Upper lobe of left lung (tissue), 6 donors: ENCODE results near the gene DUSP12. TPM values are rescaled to one million over a fixed set of nuclear protein-coding genes. Genes with fewer than 3 reads are reported as not detected.
A peak's percentile ranks its signal among the peaks of the same experiment; 100 is the strongest.

Experiments used
- ATAC-seq, 2 donors: fragments of 200-7000 bp; cut with Tn5 transposase; one replicate each; pipeline ENCODE4 v1.9.1; 2022; ENCODE audit warnings: mild to moderate bottlenecking in 2 of 2, moderate library complexity in 2 of 2; ENCODE audit not compliant: low FRiP score in 2 of 2
- DNase-seq, 2 donors: peaks; one replicate each; pipeline ENCODE4 v3.0.0-alpha.2; 2019 to 2020
- H3K27ac ChIP-seq, 4 donors: fragments of 200-600 bp; sonication (generic); one replicate each; pipeline ENCODE4 v1.5.1; 2016 to 2019
- H3K27me3 ChIP-seq, 4 donors: fragments of 200-600 bp; sonication (generic); one replicate each; pipeline ENCODE4 v1.5.1; 2017 to 2019
- H3K36me3 ChIP-seq, 4 donors: fragments of 200-600 bp; sonication (generic); one replicate each; pipeline ENCODE4 v1.5.1; 2016 to 2019
- H3K4me1 ChIP-seq, 4 donors: fragments of 200-600 bp; sonication (generic); one replicate each; pipeline ENCODE4 v1.5.1; 2018 to 2019
- H3K4me3 ChIP-seq, 4 donors: fragments of 200-600 bp; sonication (generic); one replicate each; pipeline ENCODE4 v1.5.1; 2017 to 2019; ENCODE audit warnings: mild to moderate bottlenecking in 2 of 4, moderate library complexity in 1 of 4
- H3K9me3 ChIP-seq, 4 donors: fragments of 200-600 bp; sonication (generic); one replicate each; pipeline ENCODE4 v1.5.1; 2018 to 2019
- CTCF ChIP-seq, 6 experiments: fragments of 450-650 bp in 4 of 6; fragments of 200-600 bp in 2 of 6; sonication (generic) in 2 of 6; IDR thresholded peaks; one replicate each; pipeline ENCODE4 v1.5.1; 2016 to 2019; ENCODE audit warnings: antibody characterized with exemption in 6 of 6
- EP300 ChIP-seq, 4 donors: sonication (generic); formaldehyde crosslinking; IDR thresholded peaks; one replicate each; pipeline ENCODE4 v1.5.1; 2017; ENCODE audit warnings: antibody characterized with exemption in 4 of 4, control low read depth in 2 of 4
- POLR2A ChIP-seq, 4 donors: fragments of 450-650 bp; IDR thresholded peaks; one replicate each; pipeline ENCODE4 v1.5.1; 2016 to 2017; ENCODE audit warnings: antibody characterized with exemption in 4 of 4, mild to moderate bottlenecking in 2 of 4
- POLR2AphosphoS5 ChIP-seq, 2 donors: sonication (generic); formaldehyde crosslinking; IDR thresholded peaks; one replicate each; pipeline ENCODE4 v1.5.1; 2017; ENCODE audit warnings: antibody characterized with exemption in 2 of 2
- WGBS, 2 donors: methylation state at CpG; one replicate each; pipeline ENCODE4 v1.1.5; 2017 to 2018; 5-methylcytosine and 5-hydroxymethylcytosine counted together
- total RNA-seq, 6 donors: library from RNA; depleted of rRNA in 4 of 6; stranded (reverse); fragments of >200 nt in 4 of 6; gene quantifications; one replicate each; pipeline versions ENCODE4 v1.1.0 to v1.2.1, GENCODE V29; 2016 to 2021
- donor health status: DM: no; HTN: no; CAD: no; lungs with moderate emphysema.
- donor health status: DM: no; HTN: yes; CAD: no; lungs with severe emphysema.

Gene DUSP12
- total RNA-seq, 6 donors from 2014 or later: 4.6 to 29.0 (median 15.9) TPM

- no peaks in the 10 kb centered on the region for H3K36me3 ChIP-seq
- no peak for ATAC-seq
- H3K4me3 ChIP-seq: no peak overlapping the region
- DNase-seq: peak in 1 of 2 donors; percentile 65
- H3K9me3 ChIP-seq: no peaks in the 10 kb centered on the region
- 57 to 61% methylated on average over 6 of the region's 6 CpGs for WGBS, 2 donors
- H3K27ac ChIP-seq: no peak overlapping the region
- no peaks in the 10 kb centered on the region for H3K27me3 ChIP-seq
- peaks cover 10 to 22% (median 16%) of the 10 kb centered on the region in 4 donors for H3K4me1 ChIP-seq
- TF ChIP-seq EP300 (IDR thresholded peaks at IDR 0.05) (no peak), POLR2A (IDR thresholded peaks at IDR 0.05) (no peak), POLR2AphosphoS5 (IDR thresholded peaks at IDR 0.05) (no peak), CTCF (IDR thresholded peaks at IDR 0.05) (no peak)
These were observed 19.5 kb upstream of the DUSP12 start for GRCh38 chr1:161730050-161730564.

GRCh38 chr1:161731241-161731640 is 18.3 kb upstream of the DUSP12 start:
- H3K36me3 ChIP-seq: no peaks in the 10 kb centered on the region
- 79 to 85% methylated on average over 6 of the region's 6 CpGs for WGBS, 2 donors
- ATAC-seq (no peak), DNase-seq (no peak)
- H3K27ac ChIP-seq: no peak overlapping the region
- peaks cover 4 to 11% (median 8%) of the 10 kb centered on the region in 4 donors for H3K4me1 ChIP-seq
- H3K4me3 ChIP-seq: no peak overlapping the region
- H3K27me3 ChIP-seq: no peaks in the 10 kb centered on the region
- no peaks in the 10 kb centered on the region for H3K9me3 ChIP-seq
- TF ChIP-seq EP300 (IDR thresholded peaks at IDR 0.05) (no peak), POLR2AphosphoS5 (IDR thresholded peaks at IDR 0.05) (no peak), CTCF (IDR thresholded peaks at IDR 0.05) (no peak)

GRCh38 chr1:161731981-161732718 is 17.4 kb upstream of the DUSP12 start:
- H3K4me3 ChIP-seq: no peak overlapping the region
- DNase-seq: no peak
- TF ChIP-seq POLR2A (IDR thresholded peaks at IDR 0.05) (no peak), POLR2AphosphoS5 (IDR thresholded peaks at IDR 0.05) (no peak), EP300 (IDR thresholded peaks at IDR 0.05) (no peak), CTCF (IDR thresholded peaks at IDR 0.05) (no peak)
- H3K36me3 ChIP-seq: no peaks in the 10 kb centered on the region
- WGBS, 2 donors: 72 to 76% methylated on average over 5 of the region's 5 CpGs
- no peaks in the 10 kb centered on the region for H3K9me3 ChIP-seq
- ATAC-seq: no peak
- peaks cover 4 to 7% (median 5%) of the 10 kb centered on the region in 4 donors for H3K4me1 ChIP-seq
- no peaks in the 10 kb centered on the region for H3K27me3 ChIP-seq
- no peak overlapping the region for H3K27ac ChIP-seq

GRCh38 chr1:161733526-161733925 is 16.1 kb upstream of the DUSP12 start:
- no peak for DNase-seq
- H3K4me3 ChIP-seq: no peak overlapping the region
- H3K4me1 ChIP-seq: peaks cover 0 to 3% (median under 1%) of the 10 kb centered on the region in 4 donors
- H3K27me3 ChIP-seq: no peaks in the 10 kb centered on the region
- whole genome bisulfite sequencing, 2 donors: 11 to 13% methylated on average over 1 of the region's 1 CpG
- TF ChIP-seq POLR2A (IDR thresholded peaks at IDR 0.05) (no peak), EP300 (IDR thresholded peaks at IDR 0.05) (no peak)
- H3K9me3 ChIP-seq: no peaks in the 10 kb centered on the region
- ATAC-seq: peak in 1 of 2 donors; percentile 56
- H3K27ac ChIP-seq: no peak overlapping the region
- no peaks in the 10 kb centered on the region for H3K36me3 ChIP-seq

GRCh38 chr1:161735837-161736236 is 13.7 kb upstream of the DUSP12 start:
- Histone ChIP-seq H3K27me3 (no peaks in the 10 kb centered on the region), H3K27ac (no peak overlapping the region), H3K4me3 (no peak overlapping the region), H3K9me3 (no peaks in the 10 kb centered on the region), H3K36me3 (no peaks in the 10 kb centered on the region), H3K4me1 (peaks cover 17 to 24% (median 20%) of the 10 kb centered on the region in 4 donors)
- no peak for DNase-seq
- ATAC-seq: no peak
- WGBS, 2 donors: 89 to 97% methylated on average over 3 of the region's 3 CpGs
- TF ChIP-seq EP300 (IDR thresholded peaks at IDR 0.05): no peak
- no peak for TF ChIP-seq POLR2A (IDR thresholded peaks at IDR 0.05)
- no peak for TF ChIP-seq CTCF (IDR thresholded peaks at IDR 0.05)
- no peak for TF ChIP-seq POLR2AphosphoS5 (IDR thresholded peaks at IDR 0.05)
